H9 (cell line): ENCODE measurements around the gene KIF4A. TPM values are rescaled to one million over a fixed set of nuclear protein-coding genes. Genes with fewer than 3 reads are reported as not detected.

Source experiments
- DNase-seq: peaks from one replicate; pipeline ENCODE4 v3.0.0-alpha.2; 2017
- H2AFZ ChIP-seq: one replicate; pipeline ENCODE4 v1.6.1; 2013; ENCODE audit warnings: mild to moderate bottlenecking, low read length, control low read depth, moderate library complexity
- H2AK5ac ChIP-seq: 2 replicates; pipeline ENCODE4 v1.6.1; 2013; ENCODE audit warnings: low read length, control low read depth, mixed read lengths; ENCODE audit not compliant: insufficient read length
- H2BK120ac ChIP-seq: one replicate; pipeline ENCODE4 v1.6.1; 2013; ENCODE audit warnings: low read depth, mild to moderate bottlenecking, low read length, control low read depth, inconsistent platforms; ENCODE audit not compliant: poor library complexity, severe bottlenecking
- H2BK12ac ChIP-seq: 2 replicates; pipeline ENCODE4 v1.6.1; 2013; ENCODE audit warnings: low read length, control low read depth, mixed read lengths, low read depth; ENCODE audit not compliant: insufficient read length
- H2BK15ac ChIP-seq: 2 replicates; pipeline ENCODE4 v1.6.1; 2013; ENCODE audit warnings: low read depth, low read length, control low read depth
- H2BK20ac ChIP-seq: one replicate; pipeline ENCODE4 v1.6.1; 2013; ENCODE audit warnings: low read depth, mild to moderate bottlenecking, low read length, control low read depth, inconsistent platforms; ENCODE audit not compliant: poor library complexity, severe bottlenecking
- H2BK5ac ChIP-seq: 2 replicates; pipeline ENCODE4 v1.6.1; 2013; ENCODE audit warnings: low read length, control low read depth, mixed read lengths; ENCODE audit not compliant: insufficient read length
- H3K14ac ChIP-seq: 2 replicates; pipeline ENCODE4 v1.6.1; 2013; ENCODE audit warnings: low read length, control low read depth; ENCODE audit not compliant: insufficient read depth
- H3K18ac ChIP-seq: 2 replicates; pipeline ENCODE4 v1.6.1; 2013; ENCODE audit warnings: low read depth, mild to moderate bottlenecking, mixed read lengths, low read length, control low read depth; ENCODE audit not compliant: insufficient read length
- H3K23ac ChIP-seq: 2 replicates; pipeline ENCODE4 v1.6.1; 2013; ENCODE audit warnings: low read length, control low read depth, mixed read lengths, low read depth; ENCODE audit not compliant: insufficient read length
- H3K23me2 ChIP-seq: 2 replicates; pipeline ENCODE4 v1.6.1; 2013; ENCODE audit warnings: low read depth, mild to moderate bottlenecking, mixed read lengths, low read length, control low read depth; ENCODE audit not compliant: insufficient read length, poor library complexity, severe bottlenecking
- H3K27ac ChIP-seq: 2 replicates; pipeline ENCODE4 v1.5.1; 2013; ENCODE audit warnings: low read length, control low read depth, mixed read lengths, low read depth; ENCODE audit not compliant: insufficient read length
- H3K27me3 ChIP-seq: 2 replicates; pipeline ENCODE4 v1.6.1; 2013; ENCODE audit warnings: low read length, control low read depth, inconsistent platforms; ENCODE audit not compliant: insufficient read depth
- H3K4ac ChIP-seq: 2 replicates; pipeline ENCODE4 v1.6.1; 2013; ENCODE audit warnings: low read depth, mild to moderate bottlenecking, control low read depth, inconsistent platforms, low read length, moderate library complexity
- H3K4me1 ChIP-seq: 2 replicates; pipeline ENCODE4 v1.6.1; 2013; ENCODE audit warnings: low read length, control low read depth, inconsistent platforms; ENCODE audit not compliant: insufficient read depth
- H3K4me2 ChIP-seq: 2 replicates; pipeline ENCODE4 v1.6.1; 2013; ENCODE audit warnings: low read length, control low read depth, mixed read lengths; ENCODE audit not compliant: insufficient read length, insufficient read depth
- H3K56ac ChIP-seq: 2 replicates; pipeline ENCODE4 v1.6.1; 2013; ENCODE audit warnings: low read depth, mild to moderate bottlenecking, mixed read lengths, low read length, control low read depth; ENCODE audit not compliant: insufficient read length
- H3K79me1 ChIP-seq: 2 replicates; pipeline ENCODE4 v1.6.1; 2013; ENCODE audit warnings: low read depth, mild to moderate bottlenecking, moderate library complexity, low read length, control low read depth, inconsistent platforms; ENCODE audit not compliant: insufficient read depth, poor library complexity, severe bottlenecking
- H3K79me2 ChIP-seq: 2 replicates; pipeline ENCODE4 v1.6.1; 2013; ENCODE audit warnings: low read length, control low read depth, inconsistent platforms; ENCODE audit not compliant: insufficient read depth
- H3K9ac ChIP-seq: 2 replicates; pipeline ENCODE4 v1.6.1; 2013; ENCODE audit warnings: low read length, control low read depth, mixed read lengths; ENCODE audit not compliant: insufficient read length; ENCODE audit errors: extremely low read depth
- H3K9me3 ChIP-seq: one replicate; pipeline ENCODE4 v1.6.1; 2013; ENCODE audit warnings: low read depth, low read length, inconsistent platforms; ENCODE audit not compliant: control insufficient read depth
- H3T11ph ChIP-seq: one replicate; pipeline ENCODE4 v1.6.1; 2013; ENCODE audit warnings: mild to moderate bottlenecking, low read length, control low read depth, inconsistent platforms
- H4K20me1 ChIP-seq: one replicate; pipeline ENCODE4 v1.6.1; 2013; ENCODE audit not compliant: control insufficient read depth, insufficient read length, insufficient read depth
- H4K5ac ChIP-seq: 2 replicates; pipeline ENCODE4 v1.6.1; 2013; ENCODE audit warnings: low read depth, mild to moderate bottlenecking, mixed read lengths, low read length, control low read depth; ENCODE audit not compliant: insufficient read length
- H4K8ac ChIP-seq: replicated peaks from 2 replicates; pipeline ENCODE4 v1.6.1; 2013; ENCODE audit warnings: low read length, control low read depth, mixed read lengths, low read depth; ENCODE audit not compliant: insufficient read length
- H4K91ac ChIP-seq: 2 replicates; pipeline ENCODE4 v1.6.1; 2013; ENCODE audit warnings: low read depth, mild to moderate bottlenecking, moderate library complexity, mixed read lengths, low read length, control low read depth; ENCODE audit not compliant: insufficient read length
- H3K27ac Mint-ChIP-seq, 3 experiments: 2 replicates in 2 of 3; 3 replicates in 1 of 3; pipeline ENCODE4 v1.8.0; 2020 to 2021; ENCODE audit warnings: mixed read lengths in 3 of 3, mild to moderate bottlenecking in 1 of 3, moderate library complexity in 1 of 3
- H3K27me3 Mint-ChIP-seq: 2 replicates; pipeline ENCODE4 v1.8.0; 2021; ENCODE audit warnings: low read depth, mild to moderate bottlenecking, moderate library complexity, mixed read lengths
- H3K36me3 Mint-ChIP-seq, 3 experiments: 2 replicates in 2 of 3; 3 replicates in 1 of 3; pipeline ENCODE4 v1.8.0; 2020 to 2021; ENCODE audit warnings: low read depth in 3 of 3, mixed read lengths in 3 of 3; ENCODE audit not compliant: insufficient read depth in 1 of 3
- H3K4me1 Mint-ChIP-seq, 2 experiments: 2 replicates each; pipeline ENCODE4 v1.8.0; 2020; ENCODE audit warnings: mixed read lengths in 2 of 2
- H3K4me3 Mint-ChIP-seq, 2 experiments: 2 replicates in 1 of 2; 3 replicates in 1 of 2; pipeline ENCODE4 v1.8.0; 2020 to 2021; ENCODE audit warnings: mild to moderate bottlenecking in 2 of 2, mixed read lengths in 2 of 2, moderate library complexity in 1 of 2
- H3K9me3 Mint-ChIP-seq, 2 experiments: 2 replicates in 1 of 2; 3 replicates in 1 of 2; pipeline ENCODE4 v1.8.0; 2020; ENCODE audit warnings: mild to moderate bottlenecking in 2 of 2, mixed read lengths in 2 of 2, moderate library complexity in 1 of 2
- CTCF ChIP-seq: fragments of 200-600 bp; sonication (generic); conservative IDR thresholded peaks from 3 replicates; pipeline ENCODE4 v1.8.0; 2021; ENCODE audit warnings: antibody characterized with exemption, mild to moderate bottlenecking
- WGBS: extraction: QIAGEN DNeasy Blood & Tissue Kit; methylation state at CpG from one replicate; pipeline ENCODE4 v1.1.7; 2013; ENCODE audit warnings: missing lambda C conversion rate, low lambda C conversion rate, mixed read lengths; ENCODE audit not compliant: insufficient read length; ENCODE audit errors: extremely low coverage; 5-methylcytosine and 5-hydroxymethylcytosine counted together
- total RNA-seq: library from RNA; stranded (reverse); gene quantifications from 2 replicates; pipeline ENCODE4 v1.2.1, GENCODE V29; 2021

KIF4A gene
- total RNA-seq, 1 experiment from 2014 or later, result 41.8 TPM

GRCh38 chrX:70260104-70260503 is 29.8 kb upstream of the KIF4A start, which contains the start of gene P2RY4:
P2RY4 (minus strand) TSS chrX:70260204; CDS start chrX:70259624, 580 bp downstream.
- Mint-ChIP-seq H3K4me3 (no peak within 1 kb of the TSS), H3K9me3 (peaks cover 64 to 73% of the 10 kb centered on the region in 2 experiments)

More at GRCh38 chrX:70260104-70260503, 29.8 kb upstream of the KIF4A start, which contains the start of gene P2RY4:
- Histone ChIP-seq H4K20me1 (no peaks in the 10 kb centered on the region), H3K23me2 (no peaks in the 10 kb centered on the region), H3K18ac (no peak within 1 kb of the TSS), H3K4me1 (no peaks in the 10 kb centered on the region), H3T11ph (no peak within 1 kb of the TSS), H3K56ac (no peak within 1 kb of the TSS), H4K8ac (no peak within 1 kb of the TSS), H3K4me2 (no peak within 1 kb of the TSS), H2BK12ac (no peak within 1 kb of the TSS), H3K27ac (no peak within 1 kb of the TSS), H3K9ac (no peak within 1 kb of the TSS), H2BK120ac (no peak within 1 kb of the TSS), H3K9me3 (peaks cover 37% of the 10 kb centered on the region), H3K79me2 (no peaks in the 10 kb centered on the region), H2BK5ac (no peak within 1 kb of the TSS), H2BK20ac (no peak within 1 kb of the TSS), H3K4ac (no peak within 1 kb of the TSS), H4K91ac (no peak within 1 kb of the TSS), H3K14ac (no peak within 1 kb of the TSS), H2AFZ (no peak within 1 kb of the TSS), H3K27me3 (no peaks in the 10 kb centered on the region), H2BK15ac (no peak within 1 kb of the TSS), H4K5ac (no peak within 1 kb of the TSS), H3K79me1 (no peaks in the 10 kb centered on the region), H3K23ac (no peak within 1 kb of the TSS), H2AK5ac (no peak within 1 kb of the TSS)
- H3K4me1 Mint-ChIP-seq, result peaks cover 6 to 8% of the 10 kb centered on the region in 2 experiments; a peak in 3 of 4 replicates
- H3K36me3 Mint-ChIP-seq, result peaks cover 0 to 4% (median 3%) of the 10 kb centered on the region in 3 experiments; a peak in 2 of 7 replicates
- no peak for DNase-seq
- H3K27ac Mint-ChIP-seq, result no peak within 1 kb of the TSS; a peak in 2 of 7 replicates
- TF ChIP-seq CTCF, result no peak
- no CpG with 5 or more reads among the region's 4 CpGs for WGBS
- H3K27me3 Mint-ChIP-seq, result peaks cover 2% of the 10 kb centered on the region
